Measurements from ENCODE around the gene SEMA6A.

The SEMA6A gene

GRCh38 chr5:116574367-116575325 is at the start of gene SEMA6A:
Gene SEMA6A (minus strand): TSS chr5:116574823. CDS start chr5:116504944, 69,879 bp downstream.
- peak; percentile 93 for DNase-seq

- DNase-seq = no peak
Observed at GRCh38 chr5:116622375-116623050, 47.9 kb upstream of the SEMA6A start.

GRCh38 chr5:116621599-116621998 is 47.0 kb upstream of the SEMA6A start:
- no peak for DNase-seq

GRCh38 chr5:116616876-116617275 is 42.3 kb upstream of the SEMA6A start:
- DNase-seq = no peak

- DNase-seq = no peak
Observed at GRCh38 chr5:116614603-116614920, 39.9 kb upstream of the SEMA6A start.

- no peak for DNase-seq
Observed at GRCh38 chr5:116613445-116613844, 38.8 kb upstream of the SEMA6A start.

GRCh38 chr5:116612431-116612830 is 37.8 kb upstream of the SEMA6A start:
- DNase-seq = no peak

- DNase-seq = no peak
Observed at GRCh38 chr5:116605310-116606070, 30.9 kb upstream of the SEMA6A start.

- no peak for DNase-seq
Observed at GRCh38 chr5:116604805-116605204, 30.2 kb upstream of the SEMA6A start.

- no peak for DNase-seq
Observed at GRCh38 chr5:116600876-116601275, 26.3 kb upstream of the SEMA6A start.

GRCh38 chr5:116598911-116599310 is 24.3 kb upstream of the SEMA6A start:
- DNase-seq = no peak

GRCh38 chr5:116595498-116595897 is 20.9 kb upstream of the SEMA6A start:
- no peak for DNase-seq

- DNase-seq = no peak
Observed at GRCh38 chr5:116593340-116593739, 18.7 kb upstream of the SEMA6A start.

- no peak for DNase-seq
Observed at GRCh38 chr5:116585227-116585626, 10.6 kb upstream of the SEMA6A start.

GRCh38 chr5:116583862-116584222 is 9.2 kb upstream of the SEMA6A start:
- no peak for DNase-seq

- DNase-seq = no peak
Observed at GRCh38 chr5:116583085-116583861, 8.7 kb upstream of the SEMA6A start.

- no peak for DNase-seq
Observed at GRCh38 chr5:116581910-116582309, 7.3 kb upstream of the SEMA6A start.

- DNase-seq = no peak
Observed at GRCh38 chr5:116579144-116579543, 4.5 kb upstream of the SEMA6A start.

GRCh38 chr5:116578676-116579075 is 4.1 kb upstream of the SEMA6A start:
- DNase-seq = no peak

GRCh38 chr5:116577064-116577788 is 2.6 kb upstream of the SEMA6A start:
- DNase-seq = peak; percentile 56

GRCh38 chr5:116576053-116576713 is 1.6 kb upstream of the SEMA6A start:
- peak; percentile 70 for DNase-seq

All from RPMI8226 (cell line).